Duodenal mucosa (tissue), 2 donors: ENCODE data around the gene DNAH5.

Experiments used
- H3K27ac ChIP-seq: one replicate; pipeline ENCODE4 v1.7.0; 2013; ENCODE audit warnings: low read depth, low read length
- H3K27me3 ChIP-seq, 2 donors: one replicate each; pipeline ENCODE4 v1.7.0; 2013; ENCODE audit warnings: low read length in 2 of 2, control low read depth in 1 of 2; ENCODE audit not compliant: insufficient read depth in 2 of 2, control insufficient read depth in 1 of 2
- H3K36me3 ChIP-seq, 2 donors: one replicate each; pipeline ENCODE4 v1.7.0; 2013; ENCODE audit warnings: low read length in 2 of 2, control low read depth in 1 of 2; ENCODE audit not compliant: insufficient read depth in 2 of 2, control insufficient read depth in 1 of 2
- H3K4me1 ChIP-seq, 2 donors: one replicate each; pipeline ENCODE4 v1.7.0; 2013; ENCODE audit warnings: low read length in 2 of 2, control low read depth in 1 of 2; ENCODE audit not compliant: insufficient read depth in 2 of 2, control insufficient read depth in 1 of 2
- H3K4me3 ChIP-seq, 2 donors: one replicate each; pipeline ENCODE4 v1.7.0; 2013; ENCODE audit warnings: low read length in 2 of 2, low read depth in 1 of 2
- H3K9ac ChIP-seq, 2 donors: one replicate each; pipeline ENCODE4 v1.7.0; 2013; ENCODE audit warnings: low read length in 2 of 2, low read depth in 1 of 2
- H3K9me3 ChIP-seq, 2 donors: one replicate each; pipeline ENCODE4 v1.7.0; 2013; ENCODE audit warnings: low read length in 2 of 2, control low read depth in 1 of 2; ENCODE audit not compliant: control insufficient read depth in 1 of 2

The DNAH5 gene

DNA sequence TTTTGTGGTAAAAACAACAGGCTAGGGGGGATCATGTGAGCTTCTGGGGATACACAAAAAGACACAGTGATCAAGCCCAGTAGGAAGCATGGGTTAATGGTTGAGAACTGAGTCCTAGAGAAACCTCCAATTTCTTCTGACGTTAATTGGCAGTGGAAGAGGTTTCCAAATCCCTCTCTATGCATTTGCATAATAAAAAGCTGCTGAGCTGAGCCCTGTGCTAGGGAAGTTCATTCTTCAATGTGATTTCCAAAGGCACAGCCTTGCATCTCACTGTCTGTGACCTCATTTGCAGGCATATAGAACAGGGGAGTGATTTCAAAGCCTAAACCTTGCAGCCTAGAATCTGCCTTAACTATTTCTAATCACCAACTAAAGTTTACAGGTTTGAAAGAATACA is 812 bp downstream of the DNAH5 start:
- Histone ChIP-seq H3K27ac (no peak overlapping the region), H3K9me3 (no peaks in the 10 kb centered on the region), H3K36me3 (no peaks in the 10 kb centered on the region), H3K4me1 (no peaks in the 10 kb centered on the region), H3K4me3 (no peak overlapping the region), H3K27me3 (no peaks in the 10 kb centered on the region), H3K9ac (no peak overlapping the region)

DNA sequence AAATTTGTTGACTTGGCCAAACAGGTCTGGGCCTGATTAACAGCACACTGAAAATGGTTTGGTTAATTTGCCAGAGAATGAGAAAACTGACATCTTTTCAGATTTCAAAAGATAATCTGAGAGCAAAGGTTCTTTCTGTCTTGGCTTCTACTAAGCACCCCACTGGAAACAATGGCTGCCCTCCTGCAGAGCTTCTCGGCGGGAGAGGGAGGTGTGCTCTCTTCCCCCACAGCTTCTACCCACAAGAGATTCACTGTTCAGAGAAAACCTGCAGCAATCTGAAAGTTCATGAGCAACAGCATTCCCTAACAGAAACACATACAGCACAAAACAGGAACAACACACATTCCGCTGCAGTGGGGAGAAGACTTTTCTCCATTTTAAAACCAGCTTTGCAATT is 3.0 kb downstream of the DNAH5 start:
- Histone ChIP-seq H3K36me3 (no peaks in the 10 kb centered on the region), H3K9ac (no peak overlapping the region), H3K9me3 (no peaks in the 10 kb centered on the region), H3K4me3 (no peak overlapping the region), H3K27ac (no peak overlapping the region), H3K27me3 (no peaks in the 10 kb centered on the region), H3K4me1 (no peaks in the 10 kb centered on the region)

DNA sequence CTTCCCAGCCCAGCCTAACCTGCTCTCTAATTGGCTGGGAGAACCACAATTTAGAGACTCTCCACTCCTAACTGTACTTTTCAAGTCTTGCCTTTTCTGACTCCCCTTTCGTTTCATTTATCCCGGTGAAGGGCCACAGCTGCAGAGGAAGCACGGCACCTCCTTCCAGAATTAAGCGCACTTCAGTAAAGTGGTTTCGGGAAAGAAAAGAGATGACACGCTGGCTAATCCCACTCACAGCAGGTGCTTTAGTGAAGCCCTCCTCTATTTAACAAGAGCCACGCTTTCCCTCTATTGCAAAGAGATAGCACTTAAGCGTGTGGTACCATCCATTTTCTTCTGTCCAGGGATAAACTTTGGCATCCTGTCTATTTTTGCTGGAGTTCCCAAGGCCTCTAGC is 4.8 kb downstream of the DNAH5 start:
- no peaks in the 10 kb centered on the region for H3K27me3 ChIP-seq
- H3K9ac ChIP-seq: no peak overlapping the region
- H3K9me3 ChIP-seq: no peaks in the 10 kb centered on the region
- no peaks in the 10 kb centered on the region for H3K36me3 ChIP-seq
- H3K4me3 ChIP-seq: no peak overlapping the region
- no peak overlapping the region for H3K27ac ChIP-seq
- H3K4me1 ChIP-seq: no peaks in the 10 kb centered on the region

DNA sequence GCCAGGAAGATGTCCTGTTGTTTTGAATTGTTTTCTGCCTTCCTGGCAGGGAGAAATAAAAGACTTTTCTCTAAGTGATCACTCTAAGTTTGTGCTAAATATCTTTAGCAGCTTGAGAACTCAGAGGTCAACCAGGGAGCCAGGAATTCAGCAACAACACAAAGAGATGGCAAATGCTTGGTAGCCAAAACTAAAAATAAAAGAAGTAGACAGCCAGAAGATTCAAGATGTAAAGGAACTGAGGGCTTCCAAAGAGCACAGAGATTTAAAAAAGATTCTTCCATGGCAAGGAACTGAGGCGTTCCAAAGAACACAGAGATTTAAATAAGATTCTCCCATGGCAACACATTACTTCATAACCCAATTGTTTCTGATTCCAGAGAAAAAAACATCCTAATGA is 9.6 kb downstream of the DNAH5 start:
- Histone ChIP-seq H3K9me3 (no peaks in the 10 kb centered on the region), H3K9ac (no peak overlapping the region), H3K4me3 (no peak overlapping the region), H3K4me1 (no peaks in the 10 kb centered on the region), H3K36me3 (no peaks in the 10 kb centered on the region), H3K27me3 (no peaks in the 10 kb centered on the region), H3K27ac (no peak overlapping the region)

DNA sequence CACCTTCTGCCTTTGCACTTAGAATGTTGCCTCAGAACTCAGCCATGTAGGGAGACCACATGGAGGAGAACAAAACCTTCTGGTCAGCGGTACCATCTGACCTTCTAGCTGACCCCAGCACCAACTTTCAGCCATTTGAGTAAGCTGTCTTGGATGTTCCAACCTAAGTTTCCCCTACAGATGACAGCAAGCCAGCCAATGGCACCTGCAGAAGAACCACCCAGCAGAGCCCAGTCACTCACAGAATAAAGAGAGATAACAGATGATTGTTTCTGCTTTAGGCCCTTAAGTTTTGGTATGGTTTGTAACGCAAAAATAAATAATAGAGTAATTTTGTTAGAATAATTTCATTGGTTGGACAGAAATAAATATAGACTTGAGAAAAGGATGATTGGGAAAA is 10.4 kb downstream of the DNAH5 start:
- H3K9me3 ChIP-seq: no peaks in the 10 kb centered on the region
- no peak overlapping the region for H3K27ac ChIP-seq
- no peaks in the 10 kb centered on the region for H3K36me3 ChIP-seq
- no peaks in the 10 kb centered on the region for H3K27me3 ChIP-seq
- H3K4me3 ChIP-seq: no peak overlapping the region
- H3K9ac ChIP-seq: no peak overlapping the region
- no peaks in the 10 kb centered on the region for H3K4me1 ChIP-seq

DNA sequence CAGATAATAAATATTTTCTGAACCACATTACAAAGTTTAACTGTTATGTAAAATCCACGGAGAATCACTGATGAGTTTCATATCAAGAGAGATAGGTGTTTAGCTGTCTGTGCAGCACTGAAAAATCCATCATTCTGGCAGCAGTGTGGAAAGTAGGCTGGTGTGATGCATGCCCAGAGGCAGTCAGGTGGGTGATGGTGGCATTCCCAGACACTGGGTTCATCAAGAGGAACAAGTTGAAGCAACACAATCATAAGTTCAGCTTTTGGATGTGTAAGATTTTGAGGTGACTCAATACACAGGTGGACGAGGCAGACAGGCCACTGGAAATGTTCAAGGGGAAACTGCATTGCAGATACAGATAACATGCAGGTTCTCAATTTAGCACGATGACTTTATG is 11.9 kb downstream of the DNAH5 start:
- no peak overlapping the region for H3K9ac ChIP-seq
- no peak overlapping the region for H3K27ac ChIP-seq
- no peaks in the 10 kb centered on the region for H3K9me3 ChIP-seq
- H3K36me3 ChIP-seq: no peaks in the 10 kb centered on the region
- H3K27me3 ChIP-seq: no peaks in the 10 kb centered on the region
- no peak overlapping the region for H3K4me3 ChIP-seq
- H3K4me1 ChIP-seq: no peaks in the 10 kb centered on the region

DNA sequence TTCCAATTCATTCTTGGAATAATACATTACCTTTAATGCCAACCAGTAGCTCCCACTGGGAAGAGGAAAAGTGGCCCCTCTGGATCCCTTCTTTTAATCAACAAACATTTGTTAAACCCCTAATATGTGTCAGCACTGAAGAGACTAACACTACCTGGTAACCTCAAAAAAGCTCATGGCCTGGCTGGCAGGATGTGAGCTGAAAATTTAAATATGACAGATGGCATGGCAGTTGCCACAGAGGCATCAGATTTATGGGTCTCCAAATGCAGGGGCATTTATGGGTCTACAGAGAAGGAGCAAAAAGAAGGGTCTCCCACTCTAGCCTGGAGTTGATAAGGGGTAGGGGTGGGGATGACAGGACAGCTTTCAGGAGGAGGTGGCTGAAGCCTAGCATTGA is 12.5 kb downstream of the DNAH5 start:
- Histone ChIP-seq H3K9me3 (no peaks in the 10 kb centered on the region), H3K9ac (no peak overlapping the region), H3K4me1 (no peaks in the 10 kb centered on the region), H3K27ac (no peak overlapping the region), H3K27me3 (no peaks in the 10 kb centered on the region), H3K4me3 (no peak overlapping the region), H3K36me3 (no peaks in the 10 kb centered on the region)

DNA sequence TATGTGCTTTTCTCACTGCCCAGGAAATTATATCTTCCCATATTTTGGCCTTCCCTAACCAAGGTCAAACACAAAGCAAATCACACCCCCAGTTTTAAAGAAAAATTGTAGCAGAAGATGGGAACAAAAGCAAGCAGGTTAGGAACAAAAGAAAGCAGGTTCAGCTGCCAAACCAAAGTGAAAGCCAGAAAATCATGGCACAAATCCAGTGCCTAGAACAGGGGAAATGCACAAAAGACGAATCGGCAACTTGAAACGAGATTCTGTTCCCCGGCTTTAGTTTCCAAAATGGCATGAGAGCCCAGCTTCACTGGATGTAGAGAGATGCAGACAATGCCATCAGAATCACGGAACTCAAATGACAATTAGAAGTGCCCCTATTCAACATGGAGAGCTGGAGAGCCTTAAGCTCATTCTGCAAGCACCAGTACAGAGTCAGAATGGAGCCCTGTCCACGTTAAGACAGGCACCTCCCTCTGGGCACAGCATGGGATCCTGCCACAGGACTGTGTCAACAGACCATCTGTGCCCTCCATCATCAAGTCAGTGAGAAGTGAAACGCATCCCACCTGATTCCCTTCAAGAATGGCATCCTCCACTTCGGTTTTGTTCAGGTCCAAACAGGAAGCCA is 13.8 kb downstream of the DNAH5 start:
- Histone ChIP-seq H3K4me1 (no peaks in the 10 kb centered on the region), H3K9me3 (no peaks in the 10 kb centered on the region), H3K27ac (no peak overlapping the region), H3K9ac (no peak overlapping the region), H3K4me3 (no peak overlapping the region), H3K36me3 (no peaks in the 10 kb centered on the region), H3K27me3 (no peaks in the 10 kb centered on the region)

DNA sequence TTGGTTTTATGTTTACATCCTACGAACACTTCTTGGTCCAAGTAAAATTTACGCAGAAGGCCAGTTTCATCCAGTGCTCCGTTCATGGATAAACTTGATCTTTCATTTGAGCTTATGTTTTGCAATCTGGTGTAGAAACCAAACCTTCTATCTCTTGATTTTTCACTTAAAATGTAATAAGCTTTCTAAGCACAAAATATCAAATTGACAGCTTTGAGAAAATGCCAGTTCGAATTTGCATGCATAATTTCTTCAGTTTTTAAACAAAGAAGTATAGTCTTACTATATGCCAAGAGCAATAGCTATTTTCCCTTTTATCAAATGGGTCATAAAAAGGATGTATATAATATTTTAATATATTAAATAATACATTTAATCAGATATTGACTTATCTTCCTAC is 17.8 kb downstream of the DNAH5 start:
- H3K27ac ChIP-seq: no peak overlapping the region
- H3K9me3 ChIP-seq: no peaks in the 10 kb centered on the region
- H3K4me3 ChIP-seq: no peak overlapping the region
- H3K36me3 ChIP-seq: no peaks in the 10 kb centered on the region
- H3K4me1 ChIP-seq: no peaks in the 10 kb centered on the region
- H3K9ac ChIP-seq: no peak overlapping the region
- no peaks in the 10 kb centered on the region for H3K27me3 ChIP-seq

DNA sequence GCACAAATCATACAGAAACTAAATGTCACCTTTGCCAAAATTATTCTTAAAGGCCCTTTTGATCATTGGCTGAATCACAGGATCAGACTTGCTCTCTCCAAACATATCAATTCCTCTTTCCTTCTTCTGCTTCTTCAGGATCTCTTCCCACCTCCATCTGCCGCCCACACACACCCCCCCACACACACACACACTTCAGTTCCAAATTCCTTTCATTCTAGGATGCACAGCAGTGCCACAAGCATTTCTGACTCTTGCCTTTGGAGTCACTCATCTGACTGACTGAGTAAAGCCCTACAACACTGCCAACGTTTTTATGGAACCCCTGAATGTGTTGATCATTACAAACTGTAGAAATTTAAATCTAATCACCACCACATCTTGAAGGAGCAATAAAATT is 22.9 kb downstream of the DNAH5 start:
- no peaks in the 10 kb centered on the region for H3K9me3 ChIP-seq
- no peak overlapping the region for H3K27ac ChIP-seq
- H3K27me3 ChIP-seq: no peaks in the 10 kb centered on the region
- no peaks in the 10 kb centered on the region for H3K36me3 ChIP-seq
- no peaks in the 10 kb centered on the region for H3K4me1 ChIP-seq
- no peak overlapping the region for H3K9ac ChIP-seq
- H3K4me3 ChIP-seq: no peak overlapping the region

DNA sequence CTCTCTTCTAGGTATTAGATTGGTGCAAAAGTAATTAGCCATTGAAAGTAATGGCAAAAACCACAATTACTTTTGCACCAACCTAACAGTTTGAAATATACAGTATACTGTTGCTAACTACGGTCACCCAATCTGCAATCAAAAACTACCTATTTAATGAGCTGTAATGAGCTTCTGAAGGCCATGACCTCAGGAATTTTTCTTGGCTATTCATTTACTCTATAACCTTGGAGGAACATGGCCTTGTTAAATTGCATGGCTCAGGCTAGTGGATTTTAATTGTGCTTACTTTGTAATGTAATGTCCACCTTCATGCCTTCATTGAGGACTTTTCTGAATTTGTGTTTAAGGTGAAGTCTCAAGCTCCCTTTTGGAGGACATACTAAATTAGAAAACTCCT is 24.7 kb downstream of the DNAH5 start:
- H3K4me1 ChIP-seq: no peaks in the 10 kb centered on the region
- H3K9ac ChIP-seq: no peak overlapping the region
- no peaks in the 10 kb centered on the region for H3K27me3 ChIP-seq
- H3K9me3 ChIP-seq: no peaks in the 10 kb centered on the region
- no peak overlapping the region for H3K27ac ChIP-seq
- no peak overlapping the region for H3K4me3 ChIP-seq
- H3K36me3 ChIP-seq: no peaks in the 10 kb centered on the region
